Body of pancreas (tissue), 4 donors: ENCODE data around the gene PRUNE2.

ENCODE experiments used
- POLR2A ChIP-seq, 3 donors: fragments of 450-650 bp; IDR thresholded peaks; one replicate each; pipeline ENCODE4 v1.6.1; 2016; ENCODE audit warnings: antibody characterized with exemption in 3 of 3, mild to moderate bottlenecking in 2 of 3
- TF ChIP-seq, protein P1 (sequence below), 7 experiments: fragments of 450-650 bp in 4 of 7; fragments of 200-600 bp in 3 of 7; sonication (generic) in 3 of 7; IDR thresholded peaks; one replicate each; pipeline ENCODE4 v1.5.1; 2016 to 2019; ENCODE audit warnings: antibody characterized with exemption in 7 of 7

- TF ChIP-seq POLR2A (IDR thresholded peaks at IDR 0.05), result no peak
- TF ChIP-seq, protein P1, sequence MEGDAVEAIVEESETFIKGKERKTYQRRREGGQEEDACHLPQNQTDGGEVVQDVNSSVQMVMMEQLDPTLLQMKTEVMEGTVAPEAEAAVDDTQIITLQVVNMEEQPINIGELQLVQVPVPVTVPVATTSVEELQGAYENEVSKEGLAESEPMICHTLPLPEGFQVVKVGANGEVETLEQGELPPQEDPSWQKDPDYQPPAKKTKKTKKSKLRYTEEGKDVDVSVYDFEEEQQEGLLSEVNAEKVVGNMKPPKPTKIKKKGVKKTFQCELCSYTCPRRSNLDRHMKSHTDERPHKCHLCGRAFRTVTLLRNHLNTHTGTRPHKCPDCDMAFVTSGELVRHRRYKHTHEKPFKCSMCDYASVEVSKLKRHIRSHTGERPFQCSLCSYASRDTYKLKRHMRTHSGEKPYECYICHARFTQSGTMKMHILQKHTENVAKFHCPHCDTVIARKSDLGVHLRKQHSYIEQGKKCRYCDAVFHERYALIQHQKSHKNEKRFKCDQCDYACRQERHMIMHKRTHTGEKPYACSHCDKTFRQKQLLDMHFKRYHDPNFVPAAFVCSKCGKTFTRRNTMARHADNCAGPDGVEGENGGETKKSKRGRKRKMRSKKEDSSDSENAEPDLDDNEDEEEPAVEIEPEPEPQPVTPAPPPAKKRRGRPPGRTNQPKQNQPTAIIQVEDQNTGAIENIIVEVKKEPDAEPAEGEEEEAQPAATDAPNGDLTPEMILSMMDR (IDR thresholded peaks at IDR 0.05), result no peak
These were observed 332.5 kb downstream of the PRUNE2 start for GRCh38 chr9:76573408-76573807.
